Measurements from ENCODE around the gene CDC42SE2. TPM values are rescaled to one million over a fixed set of nuclear protein-coding genes. Genes with fewer than 3 reads are reported as not detected.
"Not testable (repeated sequence)": the region's sequence is repeated elsewhere in the genome, so short reads cannot be mapped to it uniquely, and the experiment has no call there.

The CDC42SE2 gene
- total RNA-seq, 2 donors from 2014 or later = 74.2 to 110 TPM

DNA sequence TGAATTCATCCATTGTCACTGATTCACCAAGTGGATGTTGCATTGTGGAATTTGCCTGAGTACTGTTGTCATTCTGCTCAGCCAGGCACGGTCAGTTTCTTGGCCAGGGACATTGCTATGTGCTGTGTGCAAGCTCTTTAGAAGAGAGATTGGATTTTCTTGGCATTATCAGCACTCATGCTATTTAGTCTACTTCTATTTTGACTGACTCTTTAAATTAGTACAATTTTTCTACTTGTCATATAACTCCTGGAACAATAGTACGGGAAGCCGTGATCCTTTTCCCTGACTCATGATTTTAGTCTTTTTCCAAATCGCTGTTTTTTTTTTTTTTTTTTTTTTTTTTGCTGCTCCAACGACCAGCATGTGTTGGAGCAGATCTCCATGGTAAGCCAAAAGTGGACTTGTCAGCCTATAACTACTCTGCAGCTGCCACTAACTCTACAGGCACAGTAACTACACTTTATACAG, 129.7 kb downstream of the CDC42SE2 start:
- Histone ChIP-seq H3K27me3 (no peaks in the 10 kb centered on the region), H3K4me1 (no peaks in the 10 kb centered on the region), H3K27ac (peak overlapping the region; percentile 22), H3K9me3 (no peaks in the 10 kb centered on the region), H3K9ac (ENCODE audit: low read depth in 2 of 2, low read length in 2 of 2) (no peak overlapping the region), H3K36me3 (no peaks in the 10 kb centered on the region), H3K4me3 (no peak overlapping the region)
- no peak for TF ChIP-seq CTCF (IDR thresholded peaks at IDR 0.05)
- DNase-seq = no peak
- intact Hi-C loops (cut with DNase I) = no loop called here

DNA sequence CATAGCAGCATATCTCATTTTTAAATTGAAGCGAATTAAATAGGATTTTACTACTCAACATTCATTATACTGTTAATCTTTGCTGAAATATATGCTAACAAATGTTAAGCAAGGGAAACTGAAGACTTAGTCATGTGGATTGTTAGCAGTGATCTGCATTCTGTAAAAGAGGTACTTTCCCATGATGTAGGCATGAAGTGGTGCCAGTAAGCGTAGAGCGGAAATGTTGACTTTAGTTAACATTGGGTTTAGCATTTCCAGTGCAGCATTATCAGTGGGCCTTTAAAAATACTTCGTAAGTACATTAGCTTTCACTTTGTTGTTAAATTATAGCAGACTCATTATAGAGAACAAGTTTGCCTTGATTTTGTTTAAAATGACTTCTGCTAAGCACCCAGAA, 130.3 kb downstream of the CDC42SE2 start:
- H3K27ac ChIP-seq = peak overlapping the region; percentile 22
- H3K9ac ChIP-seq (ENCODE audit: low read depth in 2 of 2, low read length in 2 of 2) = no peak overlapping the region
- H3K27me3 ChIP-seq = no peaks in the 10 kb centered on the region
- no peak overlapping the region for H3K4me3 ChIP-seq
- no peaks in the 10 kb centered on the region for H3K36me3 ChIP-seq
- no peaks in the 10 kb centered on the region for H3K4me1 ChIP-seq
- H3K9me3 ChIP-seq = no peaks in the 10 kb centered on the region
- DNase-seq = no peak
- TF ChIP-seq CTCF (IDR thresholded peaks at IDR 0.05) = no peak
- intact Hi-C loops (cut with DNase I) = no loop called here

GRCh38 chr5:131396015-131396414, 132.2 kb downstream of the CDC42SE2 start:
- intact Hi-C loops (cut with DNase I) = no loop called here
- H3K36me3 ChIP-seq = no peaks in the 10 kb centered on the region
- no peak for TF ChIP-seq CTCF (IDR thresholded peaks at IDR 0.05)

GRCh38 chr5:131396630-131397273, 132.9 kb downstream of the CDC42SE2 start:
- Histone ChIP-seq H3K4me3 (no peak overlapping the region), H3K4me1 (no peaks in the 10 kb centered on the region), H3K9ac (ENCODE audit: low read depth in 2 of 2, low read length in 2 of 2) (no peak overlapping the region), H3K27ac (no peak overlapping the region), H3K9me3 (no peaks in the 10 kb centered on the region), H3K27me3 (no peaks in the 10 kb centered on the region), H3K36me3 (no peaks in the 10 kb centered on the region)
- TF ChIP-seq CTCF (IDR thresholded peaks at IDR 0.05) = no peak
- DNase-seq = no peak
- intact Hi-C loops (cut with DNase I) = no loop called here

More at GRCh38 chr5:131396015-131396414, 132.2 kb downstream of the CDC42SE2 start:
- H3K4me1 ChIP-seq = no peaks in the 10 kb centered on the region
- no peak overlapping the region for H3K27ac ChIP-seq
- H3K27me3 ChIP-seq = no peaks in the 10 kb centered on the region
- H3K9me3 ChIP-seq = no peaks in the 10 kb centered on the region
- H3K9ac ChIP-seq (ENCODE audit: low read depth in 2 of 2, low read length in 2 of 2) = no peak overlapping the region
- DNase-seq = no peak
- H3K4me3 ChIP-seq = no peak overlapping the region

GRCh38 chr5:131399007-131399406, 135.2 kb downstream of the CDC42SE2 start:
- not testable (repeated sequence) for H3K36me3 ChIP-seq, H3K9me3 ChIP-seq, H3K4me1 ChIP-seq

GRCh38 chr5:131400585-131400984, 136.7 kb downstream of the CDC42SE2 start:
- DNase-seq = no peak
- Histone ChIP-seq H3K36me3 (no peaks in the 10 kb centered on the region), H3K27me3 (no peaks in the 10 kb centered on the region), H3K27ac (no peak overlapping the region), H3K9me3 (no peaks in the 10 kb centered on the region), H3K4me1 (no peaks in the 10 kb centered on the region), H3K9ac (ENCODE audit: low read depth in 2 of 2, low read length in 2 of 2) (no peak overlapping the region), H3K4me3 (no peak overlapping the region)
- TF ChIP-seq CTCF (IDR thresholded peaks at IDR 0.05) = no peak
- intact Hi-C loops (cut with DNase I) = no loop called here

More at GRCh38 chr5:131399007-131399406, 135.2 kb downstream of the CDC42SE2 start:
- H3K27ac ChIP-seq; H3K27me3 ChIP-seq; DNase-seq; H3K9ac ChIP-seq (ENCODE audit: low read depth in 2 of 2, low read length in 2 of 2); H3K4me3 ChIP-seq; intact Hi-C loops (cut with DNase I): not testable (repeated sequence)
